Neutrophil (primary cell): Measurements from ENCODE around the gene CD44.

Source experiments
- H3K27ac ChIP-seq: fragments of 200-600 bp; sonication (generic); 2 replicates; pipeline ENCODE4 v1.5.1; 2016; ENCODE audit warnings: mild to moderate bottlenecking, moderate library complexity
- H3K27me3 ChIP-seq: fragments of 200-600 bp; sonication (generic); 2 replicates; pipeline ENCODE4 v1.6.0; 2016; ENCODE audit warnings: mild to moderate bottlenecking
- H3K36me3 ChIP-seq: fragments of 200-600 bp; sonication (generic); 2 replicates; pipeline ENCODE4 v1.5.1; 2017
- H3K4me1 ChIP-seq, 2 experiments: fragments of 200-600 bp in 1 of 2; sonication (generic) in 1 of 2; 1 replicate in 1 of 2; 2 replicates in 1 of 2; pipeline versions ENCODE4 v1.5.1 to v1.6.1; 2013 to 2016; ENCODE audit warnings: low read depth in 1 of 2, low read length in 1 of 2, mild to moderate bottlenecking in 1 of 2, moderate library complexity in 1 of 2; ENCODE audit not compliant: control insufficient read depth in 1 of 2, insufficient read depth in 1 of 2
- H3K4me3 ChIP-seq, 2 experiments: fragments of 200-600 bp in 1 of 2; sonication (generic) in 1 of 2; 1 replicate in 1 of 2; 2 replicates in 1 of 2; pipeline ENCODE4 v1.5.1; 2013 to 2016; ENCODE audit warnings: low read depth in 1 of 2, low read length in 1 of 2, mild to moderate bottlenecking in 1 of 2, moderate library complexity in 1 of 2
- H3K9me3 ChIP-seq: fragments of 200-600 bp; sonication (generic); 2 replicates; pipeline ENCODE4 v1.5.1; 2016
- CTCF ChIP-seq: fragments of 200-600 bp; sonication (generic); IDR thresholded peaks from 2 replicates; pipeline ENCODE4 v1.5.1; 2016; ENCODE audit warnings: antibody characterized with exemption

Gene CD44

DNA sequence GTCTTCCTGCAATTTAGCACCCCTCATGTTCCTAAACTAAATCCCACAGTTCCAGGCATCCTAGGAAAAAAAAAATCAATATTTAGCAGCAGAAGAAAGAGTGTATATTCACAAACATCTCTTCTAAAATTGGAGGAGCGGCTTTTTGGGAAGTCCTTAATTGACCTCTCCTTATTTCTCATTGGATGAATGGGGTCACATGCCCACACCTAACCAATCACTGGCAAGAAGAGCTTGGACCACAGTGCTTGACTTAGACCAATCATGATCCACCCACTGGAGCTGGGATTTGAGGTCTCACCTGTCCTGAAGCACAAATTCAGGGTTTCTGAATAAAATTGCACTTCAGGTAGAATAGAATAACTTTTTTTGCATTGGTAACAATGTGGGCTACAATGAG, 16.0 kb downstream of the CD44 start:
- Histone ChIP-seq H3K36me3 (peaks cover 16% of the 10 kb centered on the region), H3K9me3 (no peaks in the 10 kb centered on the region), H3K27me3 (no peaks in the 10 kb centered on the region), H3K4me3 (no peak overlapping the region), H3K4me1 (peaks cover 4 to 12% of the 10 kb centered on the region in 2 experiments), H3K27ac (no peak overlapping the region)
- no peak for TF ChIP-seq CTCF

DNA sequence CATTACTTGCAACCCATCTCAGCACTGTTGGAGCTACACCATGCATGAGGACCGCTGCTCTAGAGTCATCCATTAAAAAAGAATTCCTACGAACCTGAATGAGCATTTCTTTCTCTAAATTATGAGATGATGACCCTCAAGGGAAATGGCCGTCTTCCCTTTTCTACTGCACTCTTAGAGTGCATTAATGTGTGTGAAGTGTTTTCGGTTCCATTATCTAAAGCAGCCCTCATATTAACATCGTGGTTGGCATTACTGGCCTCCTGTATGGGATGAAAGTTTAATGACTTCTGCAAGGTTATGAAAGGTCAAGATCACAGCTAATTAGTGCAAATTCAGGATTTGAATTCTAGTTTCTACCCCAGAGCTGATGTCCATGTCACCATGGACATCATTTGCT, 16.7 kb downstream of the CD44 start:
- Histone ChIP-seq H3K36me3 (peaks cover 16% of the 10 kb centered on the region), H3K27me3 (no peaks in the 10 kb centered on the region), H3K27ac (no peak overlapping the region), H3K4me1 (peaks cover 4 to 12% of the 10 kb centered on the region in 2 experiments), H3K4me3 (no peak overlapping the region), H3K9me3 (no peaks in the 10 kb centered on the region)
- TF ChIP-seq CTCF = no peak

DNA sequence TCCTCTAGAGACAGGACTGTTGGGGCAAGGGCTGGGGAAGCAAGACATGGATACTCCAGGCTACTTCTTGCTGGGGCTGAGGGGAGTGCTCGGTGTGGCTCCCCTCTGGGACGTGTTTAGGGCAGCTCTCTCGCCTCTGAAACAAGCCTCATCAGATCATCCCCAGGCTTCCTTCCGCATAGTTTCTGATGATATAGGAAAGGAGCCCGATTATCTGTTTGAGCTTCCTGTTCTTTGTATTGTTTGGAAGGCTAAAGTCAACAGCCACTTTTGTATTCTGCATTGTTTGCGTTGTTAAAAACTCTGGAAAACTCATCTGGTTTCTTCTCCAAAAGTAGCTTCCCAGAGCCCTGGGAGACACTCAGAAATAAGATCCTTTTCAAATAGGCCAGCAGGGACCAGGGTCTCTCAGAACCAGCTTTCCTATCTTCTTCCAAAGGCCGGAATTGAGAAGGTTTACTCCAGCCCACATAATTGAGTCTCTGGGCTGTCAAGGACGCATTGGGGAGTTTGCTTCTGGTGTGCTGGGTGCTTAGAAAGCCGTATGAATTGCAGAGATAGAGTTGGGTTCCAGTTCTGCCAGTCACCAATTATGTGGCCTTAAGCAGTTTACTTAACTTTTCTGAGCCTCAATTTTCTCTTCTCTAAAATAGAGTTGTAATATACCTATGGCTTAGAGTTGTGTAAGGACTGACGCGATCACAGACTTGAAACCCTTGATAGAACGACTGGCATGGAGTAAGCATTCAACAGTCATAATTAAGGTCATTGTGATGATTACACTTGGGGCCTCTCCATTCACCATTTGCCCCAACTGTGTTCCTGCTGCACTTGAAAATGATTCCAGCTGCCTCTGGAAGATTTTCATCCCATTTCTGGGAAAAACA, 19.1 kb downstream of the CD44 start:
- no peak for TF ChIP-seq CTCF
- Histone ChIP-seq H3K27me3 (no peaks in the 10 kb centered on the region), H3K9me3 (no peaks in the 10 kb centered on the region), H3K4me3 (no peak overlapping the region), H3K4me1 (peaks cover 22 to 31% of the 10 kb centered on the region in 2 experiments), H3K27ac (no peak overlapping the region), H3K36me3 (peaks cover 12% of the 10 kb centered on the region)

DNA sequence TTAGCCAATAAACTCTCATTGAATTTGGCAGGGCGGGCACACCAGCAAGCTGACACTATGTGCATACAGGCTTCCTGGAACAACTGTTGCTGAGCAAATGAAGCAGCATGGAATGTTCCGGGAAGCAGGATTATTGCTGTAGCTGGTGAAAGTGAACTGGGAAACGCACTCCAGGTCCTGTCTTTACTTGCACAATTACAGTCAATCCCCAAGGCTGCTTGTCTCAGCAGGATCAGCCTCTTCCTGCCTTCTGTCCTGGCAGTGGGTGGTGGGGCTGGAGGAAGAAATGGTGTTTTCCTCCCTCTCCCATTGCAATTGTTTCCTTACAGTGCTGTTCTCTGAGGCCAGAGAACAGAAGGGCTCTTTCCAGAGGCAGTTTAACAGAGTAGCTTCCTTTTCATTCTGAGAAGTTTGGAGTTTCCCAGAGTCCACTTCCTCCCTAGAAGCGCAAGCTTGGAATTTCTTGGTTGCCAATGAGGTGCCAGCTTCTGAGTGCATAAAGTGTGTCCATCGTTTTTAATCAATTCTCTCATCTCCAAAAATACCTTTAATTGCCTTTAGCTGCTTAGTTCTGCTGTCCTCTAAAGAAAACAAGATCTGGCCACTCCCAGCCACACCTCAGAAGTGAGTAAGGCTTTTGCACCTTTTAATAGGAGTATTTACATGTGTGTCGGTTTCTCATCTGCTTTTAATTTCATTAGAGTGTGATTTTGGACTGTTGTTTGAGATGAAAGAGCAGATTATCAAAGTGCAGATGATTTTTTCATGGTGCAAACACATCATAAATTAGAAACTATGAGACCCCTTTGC, 19.9 kb downstream of the CD44 start:
- Histone ChIP-seq H3K36me3 (peaks cover 5% of the 10 kb centered on the region), H3K9me3 (no peaks in the 10 kb centered on the region), H3K27ac (peak overlapping the region; percentile 45), H3K4me3 (no peak overlapping the region), H3K27me3 (no peaks in the 10 kb centered on the region), H3K4me1 (peaks cover 31 to 40% of the 10 kb centered on the region in 2 experiments)
- TF ChIP-seq CTCF = no peak

- H3K36me3 ChIP-seq = peaks cover 5% of the 10 kb centered on the region
- TF ChIP-seq CTCF = no peak
- peaks cover 45 to 54% of the 10 kb centered on the region in 2 experiments for H3K4me1 ChIP-seq
- H3K27ac ChIP-seq = peak overlapping the region; percentile 87
- H3K9me3 ChIP-seq = no peaks in the 10 kb centered on the region
- no peaks in the 10 kb centered on the region for H3K27me3 ChIP-seq
- H3K4me3 ChIP-seq = no peak overlapping the region
Measured at GRCh38 chr11:35160246-35160824, 21.4 kb downstream of the CD44 start.
